ENCODE data around the gene TRIM45. TPM values are rescaled to one million over a fixed set of nuclear protein-coding genes. Genes with fewer than 3 reads are reported as not detected.

TRIM45 gene
- total and polyA plus RNA-seq, 2 of the 13 experiments (the other 11 are each of a cell fraction or from before 2014, with no cell fraction given), result 1.9 to 2.3 TPM

GRCh38 chr1:117118137-117118536 is 3.4 kb downstream of the TRIM45 start:
- Histone ChIP-seq H3K9me3 (ENCODE audit: low read length) (no peaks in the 10 kb centered on the region), H3K36me3 (replicated peaks in 1 of 2; ENCODE audit: control insufficient read depth in 1 of 2, insufficient read depth in 2 of 2, low read length in 2 of 2) (peaks cover 0 to 1% of the 10 kb centered on the region in 2 experiments; a peak in 2 of 5 replicates), H3K27ac (ENCODE audit: extremely low read length, insufficient read depth, low read length) (no peak overlapping the region), H3K4me3 (replicated peaks in 1 of 3; ENCODE audit: insufficient read depth in 1 of 3, low read depth in 2 of 3, low read length in 3 of 3) (no peak overlapping the region), H3K4me1 (ENCODE audit: insufficient read depth, low read length) (peaks cover 19% of the 10 kb centered on the region), H3K4me2 (ENCODE audit: low read depth, low read length) (no peak overlapping the region), H2AFZ (ENCODE audit: low read length) (no peak overlapping the region), H3K27me3 (ENCODE audit: control insufficient read depth in 1 of 2, insufficient read depth in 2 of 2, low read length in 2 of 2) (no peaks in the 10 kb centered on the region; a peak in 1 of 5 replicates), H3K9ac (ENCODE audit: insufficient read depth, low read depth, low read length) (no peak overlapping the region), H4K20me1 (ENCODE audit: insufficient read depth, low read length) (no peaks in the 10 kb centered on the region), H3K79me2 (ENCODE audit: insufficient read depth, low read length) (no peaks in the 10 kb centered on the region)
- DNase-seq (ENCODE audit: low spot score), result no peak
- in situ Hi-C loops (cut with HindIII; ENCODE audit: extremely low pct_ligation_motif_present, low pct_unique_long_range_greater_than_20kb) (no loop called here), intact Hi-C loops (cut with micrococcal nuclease; ENCODE audit: unreplicated experiment) (no loop called here)
- CTCF ChIA-PET (ENCODE audit: low intra/inter-chr PET ratio, low total read pairs), result no interaction called here
- WGBS (ENCODE audit: low lambda C conversion rate), result 87% methylated on average over 12 of the region's 12 CpGs
- FAIRE-seq, result no peak
- no TSS peak for BruUV-seq (replicated peaks)
- no peak for ATAC-seq
- no peak for TF ChIP-seq ZUFSP (CRISPR knock-in tag; IDR thresholded peaks at IDR 0.05; ENCODE audit: borderline replicate concordance)
- TF ChIP-seq TCF7L2 (IDR thresholded peaks at IDR 0.05; ENCODE audit: low read depth, low read length), result no peak
- TF ChIP-seq NKX3-1 (CRISPR knock-in tag; IDR thresholded peaks at IDR 0.05), result no peak
- no peak for TF ChIP-seq ZNF260 (CRISPR knock-in tag; IDR thresholded peaks at IDR 0.05; ENCODE audit: borderline replicate concordance, low read depth)
- TF ChIP-seq ZNF292 (CRISPR knock-in tag; IDR thresholded peaks at IDR 0.05; ENCODE audit: borderline replicate concordance, low read depth), result no peak
- TF ChIP-seq ZBTB34 (CRISPR knock-in tag; IDR thresholded peaks at IDR 0.05), result no peak
- no peak for TF ChIP-seq IKZF5 (CRISPR knock-in tag; IDR thresholded peaks at IDR 0.05)
- TF ChIP-seq GLMP (CRISPR knock-in tag; IDR thresholded peaks at IDR 0.05; ENCODE audit: borderline replicate concordance), result no peak
- TF ChIP-seq PCBP1 (IDR thresholded peaks at IDR 0.05; ENCODE audit: borderline replicate concordance, low read depth, low read length), result no peak
- TF ChIP-seq CHD2 (IDR thresholded peaks at IDR 0.05; ENCODE audit: low read depth, low read length), result no peak
- no peak for TF ChIP-seq TBP (CRISPR knock-in tag; IDR thresholded peaks at IDR 0.05)
- TF ChIP-seq NCOA1 (CRISPR knock-in tag; IDR thresholded peaks at IDR 0.05), result no peak
- TF ChIP-seq HNRNPL (IDR thresholded peaks at IDR 0.05; ENCODE audit: low read depth, low read length), result no peak
- TF ChIP-seq MLLT10 (CRISPR knock-in tag; IDR thresholded peaks at IDR 0.05), result no peak
- TF ChIP-seq ZNF276 (CRISPR knock-in tag; IDR thresholded peaks at IDR 0.05; ENCODE audit: low read depth), result no peak
- no peak for TF ChIP-seq PLRG1 (conservative IDR thresholded peaks at IDR 0.05)
- no peak for TF ChIP-seq ZNF513 (CRISPR knock-in tag; conservative IDR thresholded peaks at IDR 0.05)
- POLR2A ChIA-PET, result no interaction called here

Data from HepG2 (cell line).